SIG-M5 treated with dmso at 0.1 percent for 504 hours (cell line): ENCODE results near the gene ME3.

Experiments
- DNase-seq: peaks from one replicate; lab custom pipeline; 2025; ENCODE audit not compliant: unreplicated experiment; lab: John Stamatoyannopoulos, UW

Gene ME3

GRCh38 chr11:86519064-86519911 is 153.1 kb downstream of the ME3 start:
- DNase-seq, result no peak

DNA sequence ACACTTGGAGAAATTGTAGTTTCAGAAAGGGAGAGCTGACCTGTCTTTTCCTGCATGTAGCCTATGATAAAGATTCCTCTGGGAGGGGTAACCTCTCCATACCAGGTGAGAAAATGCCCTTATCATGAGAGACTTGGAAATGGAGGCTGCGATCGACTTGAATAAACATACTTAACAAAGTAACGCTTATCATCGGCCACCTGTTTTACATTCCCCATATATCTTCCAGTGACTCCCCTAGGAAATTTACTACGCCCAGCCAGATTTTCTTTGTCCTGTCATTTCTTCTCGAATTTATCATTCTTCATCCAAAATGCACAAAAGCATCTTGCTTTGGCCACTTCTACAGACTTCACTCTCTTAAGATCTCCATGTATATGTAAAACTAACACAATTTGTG is 154.2 kb downstream of the ME3 start:
- DNase-seq, result no peak

- no peak for DNase-seq
Observed at GRCh38 chr11:86517557-86517956, 154.9 kb downstream of the ME3 start.

GRCh38 chr11:86515297-86516094 is 156.9 kb downstream of the ME3 start:
- no peak for DNase-seq

DNA sequence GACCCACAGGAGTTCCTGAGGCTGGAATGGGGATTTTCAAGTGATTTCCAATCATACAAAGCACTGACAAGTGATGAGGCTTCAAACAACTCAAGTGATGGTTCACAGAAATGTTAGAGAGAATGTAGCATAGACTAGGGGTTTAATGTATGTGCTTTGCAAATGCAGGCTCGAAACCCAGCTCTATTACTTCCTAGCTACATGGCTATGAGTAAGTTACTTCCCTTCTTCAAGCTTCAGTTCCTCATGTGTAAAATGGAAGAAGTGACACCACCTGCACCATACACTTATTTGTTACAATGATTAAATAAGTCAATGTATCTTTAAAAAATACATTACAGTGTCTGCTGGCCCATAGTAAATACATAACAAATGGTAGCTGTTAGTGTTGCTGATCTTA is 158.0 kb downstream of the ME3 start:
- peak; percentile 42 for DNase-seq

DNA sequence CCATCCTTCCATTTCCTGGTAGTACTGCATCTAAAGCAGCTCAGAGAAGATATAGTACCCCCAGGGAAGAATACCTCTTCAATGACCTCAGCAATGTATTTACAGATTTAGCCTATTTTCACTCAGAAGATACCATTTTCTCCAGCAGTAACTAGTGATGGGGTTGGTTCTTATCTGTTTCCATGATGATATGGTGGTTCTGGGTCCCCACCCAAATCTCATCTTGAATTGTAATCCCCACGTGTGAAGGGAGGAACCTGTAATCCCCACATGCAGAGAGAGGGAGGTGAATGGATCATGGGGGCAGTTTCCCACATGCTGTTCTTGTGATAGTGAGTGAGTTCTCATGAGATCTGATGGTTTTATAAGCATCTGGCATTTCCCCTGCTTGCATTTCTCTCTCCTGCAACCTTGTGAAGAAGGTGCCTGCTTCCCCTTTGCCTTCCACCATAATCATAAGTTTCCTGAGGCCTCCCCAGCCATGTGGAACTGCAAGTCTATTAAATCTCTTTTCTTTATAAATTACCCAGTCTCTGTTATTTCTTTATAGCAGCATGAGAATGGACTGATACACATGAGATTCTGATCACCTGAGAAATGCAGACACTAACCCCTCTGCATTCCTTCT is 158.6 kb downstream of the ME3 start:
- no peak for DNase-seq

DNA sequence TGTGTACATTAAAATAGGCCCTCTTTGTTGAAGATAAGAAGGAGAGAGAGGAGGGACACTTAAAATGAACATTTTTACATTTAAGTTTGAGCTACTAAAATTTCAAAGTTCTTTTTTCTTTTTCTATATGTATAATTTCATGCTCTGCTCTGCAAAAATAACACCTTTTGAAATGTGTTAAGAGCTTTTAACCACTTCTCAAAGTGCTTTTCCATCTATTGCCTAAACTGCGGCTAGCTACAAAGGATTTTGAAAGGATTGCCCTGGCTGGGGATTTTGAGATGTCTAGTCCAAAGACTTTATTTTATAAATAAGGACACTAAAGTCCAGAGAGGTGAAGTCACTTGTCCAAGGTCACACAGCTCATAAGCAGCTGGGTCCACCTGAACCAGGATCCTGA is 159.3 kb downstream of the ME3 start:
- no peak for DNase-seq

DNA sequence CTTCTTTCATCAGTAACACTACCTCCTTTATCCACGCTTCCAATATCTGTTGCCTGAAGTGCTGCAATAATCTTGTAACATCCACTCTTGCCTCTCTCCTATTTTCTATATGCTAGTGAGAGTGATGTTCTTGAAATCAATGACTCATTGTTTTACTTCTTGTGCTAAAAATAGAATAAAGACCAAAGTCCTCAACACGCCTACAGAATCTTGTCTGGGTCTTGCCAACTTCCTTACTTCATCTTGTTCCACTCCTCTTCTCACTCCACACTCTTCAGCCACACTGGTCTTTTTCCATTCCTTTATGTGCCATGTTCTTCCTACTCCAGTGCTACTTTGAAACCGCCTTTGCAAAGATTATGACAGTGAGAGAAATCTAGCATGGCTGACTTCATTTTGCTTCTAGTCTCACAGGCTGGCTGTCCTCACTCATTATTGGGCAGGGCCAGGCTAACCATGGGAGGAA is 161.3 kb downstream of the ME3 start:
- DNase-seq, result peak; percentile 79

DNA sequence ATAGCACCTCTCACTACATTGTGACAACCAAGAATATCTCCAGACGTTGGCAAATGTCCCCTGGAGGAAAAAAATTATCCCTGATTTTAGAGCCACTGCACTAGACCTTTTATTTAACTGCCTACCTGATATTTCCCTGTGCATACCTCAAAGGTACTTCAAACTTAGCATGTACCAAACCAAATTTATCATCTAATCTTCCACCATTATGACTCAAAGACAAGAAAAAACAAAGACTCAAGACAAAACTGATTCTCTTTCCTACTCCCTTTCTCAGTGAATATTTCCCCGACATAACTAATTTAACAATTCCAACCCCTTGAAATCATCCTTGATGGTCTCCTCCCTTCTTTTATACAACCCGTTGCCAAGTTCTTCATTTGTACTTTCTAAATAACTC is 161.7 kb downstream of the ME3 start:
- DNase-seq, result no peak

DNA sequence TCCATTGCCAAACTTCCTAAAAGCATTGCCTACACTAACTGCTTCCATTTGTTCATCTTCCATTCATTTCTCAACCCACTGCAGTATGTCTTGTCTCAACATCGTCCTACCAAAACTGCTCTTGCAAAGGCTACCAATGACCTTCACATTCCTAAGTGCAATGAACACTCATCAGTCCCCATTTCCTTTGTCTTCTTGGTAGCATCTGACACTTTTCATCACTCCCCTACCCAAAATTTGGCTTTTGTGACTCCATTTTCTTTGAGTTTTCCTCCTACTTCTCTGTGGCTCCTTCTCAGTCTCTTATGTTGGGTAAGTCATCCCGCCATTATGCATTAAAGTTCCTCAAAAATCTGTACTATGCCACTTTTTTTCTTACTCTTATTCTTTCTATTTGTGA is 162.3 kb downstream of the ME3 start:
- DNase-seq, result no peak

GRCh38 chr11:86509588-86509974 is 162.8 kb downstream of the ME3 start:
- no peak for DNase-seq

DNA sequence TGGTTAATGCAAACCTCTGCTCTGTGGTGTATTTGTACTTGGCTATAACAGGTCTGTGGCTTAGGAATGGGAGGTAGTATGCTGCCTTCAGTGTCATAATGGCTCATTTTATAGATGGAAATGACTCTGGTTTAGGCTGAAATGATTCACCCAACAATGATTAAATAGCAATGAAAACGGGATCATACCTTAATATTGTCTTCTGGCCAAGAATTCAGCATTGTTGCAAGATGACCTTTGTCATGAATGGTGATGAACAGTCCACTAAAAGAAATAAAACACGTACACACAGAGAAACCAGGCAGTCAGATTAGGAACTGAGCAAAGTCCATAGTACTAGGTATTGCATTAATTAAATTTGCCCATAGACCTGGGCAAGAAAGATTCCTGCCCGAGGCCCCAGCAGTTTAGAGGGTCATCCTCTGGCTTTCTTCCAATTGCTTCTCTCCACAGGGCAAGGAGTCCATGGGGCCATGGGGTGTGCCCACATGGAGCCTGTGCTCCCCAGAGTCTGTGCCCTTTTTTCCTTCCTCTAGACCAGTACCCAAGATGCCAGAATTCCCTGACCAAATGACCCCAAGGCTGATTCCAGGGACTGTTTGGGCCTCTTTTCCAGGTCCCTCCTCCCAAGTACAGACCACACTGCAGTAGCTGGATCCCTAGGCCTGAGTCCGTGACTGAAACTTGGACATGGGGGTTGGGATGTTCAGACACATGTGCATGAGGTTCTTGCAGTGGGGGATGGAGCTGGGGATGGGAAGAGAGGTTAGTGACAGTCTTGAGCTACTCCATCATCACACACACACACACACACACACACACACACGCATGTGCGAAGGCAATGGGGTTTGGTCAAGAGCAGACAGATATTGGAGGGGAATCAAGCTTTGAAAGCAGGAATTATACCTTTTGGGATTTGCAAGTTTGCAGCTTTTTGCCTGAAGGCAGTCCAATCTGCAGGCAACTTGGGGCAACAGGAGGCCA is 163.5 kb downstream of the ME3 start:
- no peak for DNase-seq

GRCh38 chr11:86507249-86507845 is 165.1 kb downstream of the ME3 start:
- no peak for DNase-seq

DNA sequence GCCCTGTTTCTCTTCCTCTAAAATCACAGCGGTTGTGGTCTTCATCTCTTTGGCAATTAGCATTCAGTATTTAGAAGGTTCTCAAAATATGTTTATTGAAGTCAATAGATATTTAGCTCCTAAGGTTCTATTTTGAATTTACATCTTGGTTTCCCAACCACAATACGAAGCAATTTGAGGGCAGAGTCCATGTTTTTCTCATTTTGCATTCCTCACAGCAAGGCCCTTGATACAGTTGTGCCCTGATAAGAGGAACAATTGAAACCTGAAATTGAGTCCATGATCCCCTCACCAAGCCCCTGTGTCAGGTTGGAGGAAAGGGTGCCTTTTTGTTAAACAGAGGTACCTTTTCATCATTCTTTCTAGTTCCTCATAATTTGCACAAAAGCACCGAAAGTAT is 166.2 kb downstream of the ME3 start:
- no peak for DNase-seq

DNA sequence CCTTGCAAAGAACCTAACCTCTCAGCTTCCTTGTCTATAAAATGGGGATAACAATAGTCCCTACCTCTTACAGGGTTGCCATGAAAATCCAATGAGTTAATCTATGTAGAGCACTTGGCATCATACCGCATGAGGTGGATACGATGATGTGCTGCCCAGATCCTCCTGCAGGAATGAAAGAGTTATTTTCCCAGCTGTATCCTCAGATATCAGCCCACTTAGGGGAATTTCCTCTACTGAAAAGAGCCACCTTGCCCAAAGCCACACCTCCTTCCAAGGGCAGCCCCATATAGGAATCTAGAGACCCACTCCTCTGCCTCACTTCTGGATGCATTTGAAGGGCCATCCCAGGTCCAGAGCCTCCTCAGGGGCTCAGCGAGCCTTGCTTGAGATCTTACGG is 169.3 kb downstream of the ME3 start:
- DNase-seq, result no peak

DNA sequence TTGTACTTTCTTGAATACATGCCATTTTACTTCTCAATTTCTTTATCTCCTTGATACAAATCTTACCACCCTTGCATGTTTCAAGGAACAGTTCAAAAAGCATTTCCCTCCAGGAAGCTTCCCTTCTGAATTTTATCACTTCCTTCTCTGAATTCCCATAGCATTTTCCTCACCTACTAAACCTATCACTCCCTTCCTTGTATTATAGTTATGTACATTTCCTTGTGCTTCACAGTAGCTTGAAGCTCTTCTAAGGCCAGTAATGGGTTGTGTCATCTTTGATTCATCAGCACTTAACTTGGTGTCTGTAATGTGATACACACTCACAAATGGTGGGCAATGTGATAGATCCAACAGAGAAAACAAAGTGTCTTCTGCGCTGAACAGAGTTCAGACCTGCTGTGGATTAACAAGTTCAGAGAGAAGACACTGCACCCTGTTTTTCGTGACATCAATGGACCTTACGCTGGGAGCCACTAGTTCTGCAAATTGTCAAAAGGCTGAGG is 170.2 kb downstream of the ME3 start:
- no peak for DNase-seq

GRCh38 chr11:86500500-86501140 is 171.8 kb downstream of the ME3 start:
- DNase-seq, result no peak

GRCh38 chr11:86499723-86500129 is 172.7 kb downstream of the ME3 start:
- DNase-seq, result peak; percentile 29

GRCh38 chr11:86497836-86498235 is 174.6 kb downstream of the ME3 start:
- no peak for DNase-seq
